Stimulated activated CD4-positive, alpha-beta T cell treated with anti-CD3 and anti-CD28 coated beads, Interleukin-15, amount 100 ng/mL, for 48 hours (primary cell): ENCODE measurements around the gene FUS.
"Not testable (repeated sequence)": the region's sequence is repeated elsewhere in the genome, so short reads cannot be mapped to it uniquely, and the experiment has no call there.

Source experiments
- DNase-seq, 2 donors: peaks; one replicate each; pipeline ENCODE4 v3.0.0-alpha.2; 2020; ENCODE audit warnings: low read depth in 2 of 2

FUS gene

DNA sequence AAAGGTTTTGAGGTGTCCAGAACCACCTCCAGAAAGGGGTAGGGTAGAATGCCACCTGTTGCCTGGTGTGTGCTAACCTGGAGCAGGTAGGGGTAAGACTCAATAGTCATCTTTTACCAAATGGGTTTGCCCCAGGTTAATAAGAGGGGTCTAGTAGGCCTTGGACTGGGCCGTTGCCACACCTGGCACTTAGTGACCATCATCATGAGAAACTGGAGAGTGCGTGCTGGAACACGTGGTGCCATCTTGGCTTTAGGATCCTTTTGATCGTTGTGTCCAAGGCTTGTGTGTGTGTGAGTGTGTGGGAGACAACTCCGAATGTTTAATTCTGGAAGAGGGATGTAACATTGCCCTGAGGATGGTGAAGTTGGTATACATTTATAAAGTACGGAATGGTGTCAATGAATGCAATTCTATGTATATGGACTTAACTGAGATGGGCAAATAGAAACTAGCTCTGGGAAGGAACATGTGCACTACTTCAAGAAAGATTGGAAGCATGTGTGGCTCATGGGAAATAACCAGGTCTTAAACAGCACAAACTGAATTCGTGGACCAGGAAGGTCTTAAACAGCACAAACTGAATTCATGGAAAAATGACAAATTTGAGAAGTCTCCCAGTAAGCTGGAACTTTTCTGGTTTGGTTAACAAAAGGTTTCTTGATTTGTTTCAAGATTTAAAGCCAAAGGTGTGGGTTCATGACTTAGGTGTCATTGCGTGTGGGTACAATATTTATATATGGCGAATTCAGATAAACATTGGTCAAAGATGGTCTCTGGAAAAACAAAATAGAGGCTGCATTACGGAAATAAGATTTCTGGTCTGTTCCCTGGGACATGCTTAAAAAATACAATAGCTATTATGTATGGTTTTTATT lies 7.2 kb downstream of the FUS start:
- DNase-seq = no peak

DNA sequence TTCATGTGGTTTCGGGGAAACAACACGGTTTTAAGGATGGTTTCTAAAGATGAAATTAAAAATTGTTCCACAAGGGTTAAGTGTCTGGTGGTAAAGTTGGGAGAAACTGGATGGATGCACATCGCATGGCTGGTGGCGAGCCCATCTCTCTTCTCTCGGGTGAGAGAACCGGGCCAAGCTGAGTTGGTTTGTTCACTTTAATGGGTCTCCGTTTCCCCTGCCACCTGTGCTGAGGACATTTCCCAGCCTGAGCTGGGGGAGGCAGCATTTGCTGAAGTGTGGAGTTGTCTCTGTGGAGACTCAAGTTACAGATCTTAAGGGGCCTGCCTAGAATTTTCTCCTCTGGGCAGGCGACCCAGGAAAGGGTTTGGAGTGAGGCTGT lies 7.9 kb downstream of the FUS start:
- no peak for DNase-seq

DNA sequence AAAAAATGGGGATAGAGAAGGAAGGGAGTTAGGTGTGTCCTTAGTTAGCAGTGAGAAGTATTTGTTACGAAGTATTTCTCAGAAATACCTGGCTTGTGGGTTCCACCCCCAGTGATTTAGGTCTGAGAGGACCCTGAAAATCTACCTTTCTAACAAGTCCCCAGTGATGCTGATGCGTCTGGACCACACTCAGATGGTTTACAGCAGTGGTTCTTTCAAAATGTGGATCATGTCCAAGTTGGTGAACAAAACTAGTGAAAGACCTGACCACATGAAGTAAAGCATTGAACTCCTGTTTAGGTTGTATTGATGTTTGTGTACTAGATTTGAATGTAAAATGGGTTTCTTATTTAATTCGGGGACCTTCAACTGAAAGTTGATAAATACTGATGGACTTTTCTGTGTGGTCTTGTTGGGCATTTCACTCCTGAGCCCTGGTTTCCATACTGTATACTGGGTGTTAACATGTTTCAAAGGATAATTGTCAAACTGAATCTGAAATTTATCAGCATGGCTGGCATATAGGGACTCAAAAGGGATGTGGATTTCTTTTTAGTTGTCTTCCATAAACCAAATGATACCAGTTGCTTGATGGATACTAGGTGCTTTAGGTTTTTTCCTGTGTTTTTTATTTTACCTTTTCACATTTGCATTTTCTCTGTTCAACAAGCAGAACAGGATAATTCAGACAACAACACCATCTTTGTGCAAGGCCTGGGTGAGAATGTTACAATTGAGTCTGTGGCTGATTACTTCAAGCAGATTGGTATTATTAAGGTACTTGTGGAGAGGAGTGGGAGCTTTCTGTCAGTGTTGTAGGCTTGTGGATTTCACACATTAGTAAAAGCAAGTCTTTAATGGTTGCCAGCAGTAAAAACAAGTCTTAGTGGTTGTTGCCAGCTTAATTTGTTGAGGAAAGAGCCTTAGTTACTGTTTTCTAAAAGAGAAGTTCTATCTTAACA lies 8.8 kb downstream of the FUS start:
- DNase-seq = no peak

DNA sequence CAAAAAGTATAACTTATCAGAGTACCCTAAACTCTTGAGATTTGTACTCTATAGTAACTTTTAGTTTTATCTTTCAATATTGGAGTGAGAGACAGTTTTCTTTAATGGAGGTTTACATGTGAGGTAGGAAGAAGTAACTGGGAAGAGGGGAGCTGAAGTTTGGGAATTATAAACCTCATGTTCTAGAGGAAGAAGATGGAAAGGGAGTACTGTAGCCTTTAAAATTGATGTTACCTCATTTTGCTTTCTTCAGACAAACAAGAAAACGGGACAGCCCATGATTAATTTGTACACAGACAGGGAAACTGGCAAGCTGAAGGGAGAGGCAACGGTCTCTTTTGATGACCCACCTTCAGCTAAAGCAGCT lies 9.5 kb downstream of the FUS start:
- no peak for DNase-seq

DNA sequence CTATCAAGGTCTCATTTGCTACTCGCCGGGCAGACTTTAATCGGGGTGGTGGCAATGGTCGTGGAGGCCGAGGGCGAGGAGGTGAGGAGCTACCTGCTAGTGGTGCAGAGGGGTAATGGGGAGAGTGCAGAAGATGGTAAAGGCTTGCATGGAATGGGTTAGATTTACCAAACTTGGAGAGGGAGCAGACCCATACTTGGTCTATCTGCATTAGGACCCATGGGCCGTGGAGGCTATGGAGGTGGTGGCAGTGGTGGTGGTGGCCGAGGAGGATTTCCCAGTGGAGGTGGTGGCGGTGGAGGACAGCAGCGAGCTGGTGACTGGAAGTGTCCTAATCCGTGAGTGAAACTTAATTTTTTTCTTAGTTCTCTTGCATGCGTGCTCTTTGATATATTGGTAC lies 10.1 kb downstream of the FUS start:
- DNase-seq = no peak

DNA sequence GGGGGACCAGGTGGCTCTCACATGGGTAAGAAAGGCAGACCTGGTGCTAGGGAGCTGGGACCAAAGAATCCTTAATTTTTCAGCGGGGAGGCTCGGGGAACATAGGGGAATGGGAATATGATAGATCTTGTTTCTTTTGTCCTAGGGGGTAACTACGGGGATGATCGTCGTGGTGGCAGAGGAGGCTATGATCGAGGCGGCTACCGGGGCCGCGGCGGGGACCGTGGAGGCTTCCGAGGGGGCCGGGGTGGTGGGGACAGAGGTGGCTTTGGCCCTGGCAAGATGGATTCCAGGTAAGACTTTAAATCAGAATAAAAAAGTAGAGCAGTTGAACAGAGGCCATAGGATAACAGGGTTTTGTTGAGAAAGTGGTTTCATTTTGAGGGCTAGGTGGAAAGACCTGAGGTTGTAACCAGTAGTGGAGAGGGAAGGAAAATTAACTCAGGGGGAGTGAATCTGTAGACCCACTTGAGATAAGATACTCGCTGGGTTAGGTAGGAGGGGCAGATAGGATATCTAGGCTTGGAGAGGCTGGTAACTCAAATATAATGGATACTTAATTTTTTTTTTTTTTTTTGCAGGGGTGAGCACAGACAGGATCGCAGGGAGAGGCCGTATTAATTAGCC lies 11.0 kb downstream of the FUS start:
- DNase-seq = no peak

DNA sequence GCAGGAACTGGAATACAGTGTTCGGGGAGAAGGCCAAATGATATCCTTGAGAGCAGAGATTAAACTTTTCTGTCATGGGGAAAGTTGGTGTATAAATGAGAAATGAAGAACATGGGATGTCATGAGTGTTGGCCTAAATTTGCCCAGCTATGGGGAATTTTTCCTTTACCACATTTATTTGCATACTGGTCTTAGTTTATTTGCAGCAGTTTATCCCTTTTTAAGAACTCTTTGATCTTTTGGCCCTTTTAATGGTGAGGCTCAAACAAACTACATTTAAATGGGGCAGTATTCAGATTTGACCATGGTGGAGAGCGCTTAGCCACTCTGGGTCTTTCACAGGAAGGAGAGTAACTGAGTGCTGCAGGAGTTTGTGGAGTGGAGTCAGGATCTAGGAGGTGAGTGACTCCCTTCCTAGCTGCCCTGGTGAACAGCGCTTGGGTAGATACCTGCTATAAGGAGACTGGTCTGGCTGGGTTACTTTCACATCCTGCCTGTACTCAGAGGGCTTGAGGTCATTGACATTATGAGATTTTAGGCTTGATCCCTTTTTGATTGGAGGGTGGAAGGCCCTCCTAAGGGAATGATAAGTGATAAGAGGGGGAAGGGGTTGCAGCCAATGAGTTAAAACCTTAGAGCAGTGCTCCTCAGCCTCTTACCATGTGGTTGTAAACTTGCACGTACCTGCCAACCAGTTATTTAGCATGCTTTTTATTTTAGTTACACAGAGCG lies 11.9 kb downstream of the FUS start:
- no peak for DNase-seq

DNA sequence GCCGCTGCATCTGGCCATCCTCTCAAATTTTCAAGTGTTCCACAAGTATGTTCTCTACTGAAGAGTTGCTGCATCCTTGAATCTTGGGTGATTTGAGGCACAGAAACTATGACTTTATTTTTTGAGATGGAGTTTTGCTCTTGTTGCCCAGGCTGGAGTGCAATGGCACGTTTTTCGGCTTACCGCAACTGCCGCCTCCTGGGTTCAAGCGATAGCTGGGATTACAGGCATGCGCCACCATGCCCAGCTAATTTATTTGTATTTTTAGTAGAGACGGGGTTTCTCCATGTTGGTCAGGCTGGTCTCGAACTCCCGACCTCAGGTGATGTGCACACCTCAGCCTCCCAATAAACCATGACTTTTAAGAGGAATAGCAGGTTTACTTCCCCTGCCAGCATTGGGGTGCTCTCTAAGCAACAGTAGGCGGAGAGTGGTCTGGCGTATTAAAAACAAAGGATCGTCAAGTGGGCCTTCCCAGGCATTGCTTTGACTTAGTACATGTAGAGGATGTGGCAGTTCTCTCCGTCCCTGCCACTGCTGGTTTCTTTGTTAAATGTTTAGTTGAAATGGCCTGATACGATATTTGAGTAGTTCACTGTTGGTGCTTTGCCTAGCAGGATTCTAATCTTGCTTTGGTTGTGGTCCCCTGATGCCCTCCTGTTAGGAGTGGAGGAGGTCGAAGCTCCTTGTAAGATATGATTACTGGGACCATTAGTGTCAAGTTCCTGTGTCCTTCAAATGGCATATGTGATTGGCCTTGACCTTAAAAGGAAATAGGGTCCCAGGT lies 13.1 kb downstream of the FUS start:
- no peak for DNase-seq

DNA sequence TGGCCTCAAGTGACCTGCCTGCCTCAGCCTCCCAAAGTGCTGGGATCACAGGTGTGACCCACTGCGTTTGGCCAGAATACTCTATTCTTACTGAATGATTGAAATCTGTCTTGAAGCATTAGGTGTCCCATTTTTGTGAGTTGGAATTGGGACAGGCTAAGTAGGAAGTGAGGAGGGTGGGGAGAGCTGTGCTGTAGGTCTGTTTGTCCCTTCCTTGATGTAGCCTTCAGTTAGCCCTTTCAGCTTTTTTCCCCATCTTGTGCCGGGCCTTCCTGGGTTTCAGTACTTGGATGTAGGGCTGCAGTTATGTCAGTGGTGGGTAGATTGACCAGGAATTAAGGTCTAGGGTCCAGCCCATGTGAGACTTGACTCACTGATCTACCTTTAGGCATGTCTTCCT lies 13.9 kb downstream of the FUS start:
- no peak for DNase-seq

DNA sequence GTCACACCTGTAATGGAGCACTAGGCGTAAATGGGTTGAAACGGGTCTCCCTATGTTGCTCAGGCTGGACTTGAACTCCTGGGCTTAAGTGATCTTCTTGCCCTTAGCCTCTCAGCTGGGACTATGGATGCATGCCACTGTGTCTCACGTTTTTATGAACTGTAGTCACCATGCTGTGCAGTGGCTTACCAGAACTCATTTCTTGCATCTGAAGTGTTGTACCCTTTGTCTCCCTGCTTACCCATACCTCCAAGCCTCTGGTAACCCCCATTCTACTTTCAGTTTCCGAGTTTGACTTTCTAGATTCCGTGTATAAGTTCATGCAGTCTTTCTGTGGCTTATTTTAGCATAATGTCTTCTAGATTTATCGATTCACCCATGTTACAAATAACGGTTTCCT lies 15.0 kb downstream of the FUS start:
- DNase-seq = no peak

DNA sequence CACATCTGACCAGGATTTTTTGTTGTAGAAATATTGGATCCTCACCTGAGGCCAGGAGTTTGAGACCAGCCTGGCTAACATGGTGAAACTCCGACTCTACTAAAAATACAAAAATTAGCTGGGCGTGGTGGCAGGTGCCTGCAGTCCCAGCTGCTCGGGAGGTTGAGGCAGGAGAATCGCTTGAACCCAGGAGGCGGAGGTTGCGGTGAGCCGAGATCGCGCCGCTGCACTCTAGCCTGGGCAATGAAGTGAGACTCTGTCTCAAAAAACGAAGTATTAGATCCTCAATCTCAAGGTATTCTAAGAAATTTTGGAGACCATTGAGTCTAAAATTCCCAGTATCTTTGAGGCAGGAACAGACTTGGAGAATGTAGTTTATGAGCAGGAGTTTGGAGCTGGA lies 15.9 kb downstream of the FUS start:
- DNase-seq = not testable (repeated sequence)

DNA sequence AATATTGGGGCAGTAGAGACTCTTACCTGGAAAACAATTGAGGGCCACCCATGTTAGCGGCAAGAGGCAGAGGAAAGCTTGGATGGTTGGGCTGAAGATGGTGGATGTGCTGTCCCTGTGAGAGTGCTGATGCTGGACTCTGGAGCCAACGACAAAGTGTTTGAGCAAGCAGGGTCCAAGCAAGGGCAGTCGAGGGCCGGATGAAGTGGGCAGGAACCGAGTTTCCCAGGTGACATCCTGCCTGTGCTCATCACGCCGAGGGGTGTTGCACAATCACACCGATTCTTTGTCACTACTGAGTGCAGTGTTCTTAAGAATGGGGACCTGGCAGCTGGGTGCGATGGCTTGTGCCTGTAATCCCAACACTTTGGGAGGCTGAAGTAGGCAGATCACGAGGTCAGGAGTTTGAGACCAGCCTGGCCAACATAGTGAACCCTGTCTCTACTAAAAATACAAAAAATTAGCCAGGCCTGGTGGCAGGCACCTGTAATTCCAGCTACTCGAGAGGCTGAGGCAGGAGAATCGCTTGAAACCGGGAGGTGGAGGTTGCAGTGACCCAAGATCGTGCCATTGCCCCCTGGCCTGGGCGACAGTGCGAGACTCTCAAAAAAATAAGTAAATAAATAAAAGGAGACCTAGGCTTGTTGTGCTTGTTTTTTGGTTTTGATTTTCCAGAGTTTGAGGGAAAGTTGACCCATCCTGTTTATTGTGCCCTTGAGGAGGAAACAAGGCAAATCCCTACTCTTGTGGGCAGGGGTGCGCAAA lies 16.6 kb downstream of the FUS start:
- DNase-seq = no peak

DNA sequence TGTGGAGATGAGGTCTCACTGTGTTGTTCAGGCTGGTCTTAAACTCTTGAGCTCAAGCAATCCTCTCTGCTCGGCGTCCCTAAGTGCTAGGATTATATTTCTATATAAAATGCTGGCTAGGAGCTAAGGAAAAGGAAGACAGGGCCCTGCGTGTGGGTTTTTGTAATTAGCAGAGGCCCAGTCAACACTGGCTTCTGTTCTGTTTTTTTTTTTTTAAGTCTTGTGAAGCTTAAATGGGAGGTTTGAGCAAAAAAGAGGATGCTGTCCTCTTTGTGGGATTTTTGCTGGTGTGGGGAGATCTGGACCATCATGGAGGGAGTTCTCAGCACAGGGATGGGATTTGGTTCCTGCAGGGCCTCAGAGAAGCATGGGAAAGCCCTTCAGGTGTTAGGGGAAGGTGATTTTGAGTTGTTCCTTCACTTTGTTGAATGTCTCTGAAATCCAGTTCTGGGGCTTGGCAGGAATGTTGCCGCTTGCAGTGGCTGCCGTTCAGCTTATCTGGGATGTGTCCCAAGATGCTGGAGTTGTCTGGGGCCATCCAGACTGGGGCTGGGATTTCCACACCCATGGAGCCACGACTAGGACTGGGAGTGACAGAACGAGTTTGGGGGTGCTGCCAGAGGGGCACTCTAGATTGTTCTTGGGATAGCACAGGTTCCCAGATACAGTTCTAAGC lies 18.4 kb downstream of the FUS start:
- DNase-seq = no peak

DNA sequence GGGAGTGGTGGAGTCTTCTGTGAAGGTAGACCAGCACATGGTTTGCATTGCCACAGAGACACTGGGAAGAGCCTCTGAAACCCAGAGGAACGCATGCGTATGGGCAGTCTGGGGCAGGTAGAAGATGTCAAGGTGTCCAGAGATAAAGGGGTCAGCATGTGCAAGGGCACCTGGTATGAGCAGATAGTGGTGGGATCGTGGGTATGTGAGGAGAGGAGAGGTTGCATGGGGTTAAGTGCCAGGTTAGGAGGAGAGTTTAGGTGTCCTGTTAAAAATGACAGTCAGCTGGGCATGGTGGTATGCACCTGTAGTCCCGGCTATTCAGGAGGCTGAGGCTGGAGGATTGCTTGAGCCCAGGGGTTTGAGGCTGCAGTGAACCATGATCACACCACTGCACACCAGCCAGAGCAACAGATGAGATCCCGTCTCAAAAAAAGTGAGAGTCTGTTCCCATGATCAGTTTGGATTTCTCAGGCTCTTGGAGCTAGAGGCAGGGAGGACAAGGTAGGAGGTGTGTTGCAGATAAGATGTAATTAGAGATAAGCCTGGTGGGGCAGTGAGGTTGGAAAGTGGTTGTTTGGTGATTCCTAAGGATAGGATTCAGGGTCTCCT lies 19.6 kb downstream of the FUS start:
- no peak for DNase-seq

DNA sequence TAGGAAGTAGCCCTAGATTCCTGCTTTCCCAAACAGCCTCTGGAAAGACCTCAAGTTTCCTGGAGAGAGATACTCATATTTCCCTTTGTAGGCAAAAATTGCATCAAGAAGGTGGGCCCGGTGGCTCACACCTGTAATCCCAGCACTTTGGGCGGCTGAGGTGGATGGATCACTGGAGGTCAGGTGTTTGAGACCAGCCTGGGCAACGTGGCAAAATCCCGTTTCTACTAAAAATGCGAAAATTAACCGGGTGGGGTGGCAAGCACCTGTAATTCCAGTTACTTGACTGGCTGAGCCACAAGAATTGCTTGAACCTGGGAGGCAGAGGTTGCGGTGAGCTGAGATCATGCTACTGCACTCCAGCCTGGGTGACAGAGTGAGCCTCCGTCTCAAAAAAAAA lies 20.2 kb downstream of the FUS start:
- DNase-seq = not testable (repeated sequence)

DNA sequence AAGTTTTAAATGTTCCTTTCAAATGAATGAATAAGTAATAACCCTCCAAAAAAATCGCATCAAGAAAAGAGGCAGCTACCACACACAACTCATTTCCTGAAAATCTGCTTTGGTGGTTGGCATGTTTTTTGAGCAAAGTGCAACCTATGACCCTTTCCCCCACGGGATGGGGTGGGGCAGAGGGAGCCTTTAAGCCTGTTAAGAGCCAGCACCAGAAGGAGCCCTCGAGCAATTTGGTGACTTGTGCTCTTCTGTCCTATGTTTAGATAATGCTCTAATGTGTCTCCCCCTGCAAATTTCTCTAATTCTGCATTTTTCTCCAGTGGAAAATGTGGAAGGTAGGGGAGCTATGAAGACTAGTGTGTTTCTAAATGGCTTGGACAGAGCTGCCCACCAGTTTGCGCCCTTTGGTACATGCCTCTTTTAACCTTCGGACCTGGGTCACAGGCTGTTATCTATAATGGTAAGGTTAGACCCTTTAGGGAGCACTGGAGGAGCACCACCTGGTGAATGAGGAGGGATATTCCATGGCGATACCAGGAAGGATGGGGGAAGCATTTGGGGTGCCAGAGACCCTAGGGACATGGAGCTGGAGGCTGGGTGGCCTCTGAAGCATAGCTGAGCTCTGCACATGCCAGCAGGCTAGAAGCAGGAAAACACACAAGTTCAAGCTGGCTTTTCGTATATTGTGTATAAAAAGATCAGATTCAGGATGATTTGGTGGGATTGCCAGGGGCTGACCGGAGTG lies 21.1 kb downstream of the FUS start:
- no peak for DNase-seq

DNA sequence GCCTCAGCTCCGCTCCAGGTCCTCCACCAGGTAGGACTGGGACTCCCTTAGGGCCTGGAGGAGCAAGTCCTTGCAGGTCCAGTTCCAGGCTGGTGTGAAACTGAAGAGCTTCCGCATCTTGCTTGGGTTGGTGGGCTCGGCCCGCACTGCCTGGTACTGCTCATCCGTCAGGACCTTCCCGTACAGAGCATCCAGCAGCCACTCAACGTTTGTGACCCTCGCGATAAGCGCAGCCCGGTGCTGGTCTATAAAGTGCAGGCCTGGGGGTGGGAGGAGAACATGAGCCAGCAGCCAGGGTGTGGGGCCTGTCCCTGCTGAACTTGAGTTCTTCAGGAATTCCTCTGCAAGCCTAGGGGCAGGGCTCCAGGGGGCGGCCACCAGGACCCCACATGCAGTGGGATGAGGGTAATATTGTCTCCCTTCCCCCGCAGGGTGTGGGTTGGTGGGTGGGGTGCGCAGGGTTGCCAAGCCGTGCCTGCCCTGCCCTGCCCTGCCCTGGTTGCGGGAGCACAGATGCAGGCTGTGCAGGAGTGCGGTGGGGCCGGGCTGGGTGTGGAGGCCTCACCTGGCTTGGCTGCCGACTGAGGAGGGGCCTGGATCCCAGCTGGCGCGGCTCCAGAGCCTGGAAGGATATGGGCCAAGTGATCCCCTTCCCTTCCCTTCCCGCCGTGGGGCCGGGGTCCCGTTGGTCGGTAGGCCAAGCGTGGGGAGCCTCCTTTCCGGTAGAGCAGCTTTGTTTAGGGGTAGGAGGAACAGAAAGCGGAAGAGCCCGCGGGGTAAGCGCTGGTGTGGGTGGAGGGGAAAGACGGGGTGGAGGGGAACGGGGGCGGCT lies 21.9 kb downstream of the FUS start:
- no peak for DNase-seq
